HUES6 (cell line): ENCODE results near the gene STK32C.
"Not testable (repeated sequence)": the region's sequence is repeated elsewhere in the genome, so short reads cannot be mapped to it uniquely, and the experiment has no call there.

Experiments
- H3K27ac ChIP-seq: 2 replicates; pipeline ENCODE4 v1.7.0; 2013; ENCODE audit warnings: low read depth, mild to moderate bottlenecking, low read length, inconsistent platforms
- H3K27me3 ChIP-seq: 2 replicates; pipeline ENCODE4 v1.6.1; 2013; ENCODE audit warnings: low read length; ENCODE audit not compliant: control insufficient read depth, insufficient read depth
- H3K36me3 ChIP-seq: 2 replicates; pipeline ENCODE4 v1.6.1; 2013; ENCODE audit warnings: low read length; ENCODE audit not compliant: control insufficient read depth, insufficient read depth
- H3K4me1 ChIP-seq: 2 replicates; pipeline ENCODE4 v1.6.1; 2013; ENCODE audit warnings: low read length; ENCODE audit not compliant: control insufficient read depth, insufficient read depth
- H3K4me3 ChIP-seq: 2 replicates; pipeline ENCODE4 v1.5.1; 2013; ENCODE audit warnings: low read depth, low read length
- H3K9ac ChIP-seq: one replicate; pipeline ENCODE4 v1.6.1; 2013; ENCODE audit warnings: mild to moderate bottlenecking, low read length
- H3K9me3 ChIP-seq: 2 replicates; pipeline ENCODE4 v1.6.1; 2013; ENCODE audit warnings: low read depth, low read length; ENCODE audit not compliant: control insufficient read depth, insufficient read depth

STK32C gene

GRCh38 chr10:132298038-132298881 is 9.5 kb downstream of the STK32C start:
- peaks cover 7% of the 10 kb centered on the region; the same call in 1 of the 2 replicates for H3K27me3 ChIP-seq
- H3K4me1 ChIP-seq = peaks cover 8% of the 10 kb centered on the region
- H3K4me3 ChIP-seq = no peak overlapping the region
- no peaks in the 10 kb centered on the region for H3K9me3 ChIP-seq
- no peak overlapping the region for H3K9ac ChIP-seq
- no peaks in the 10 kb centered on the region for H3K36me3 ChIP-seq
- H3K27ac ChIP-seq = no peak overlapping the region

GRCh38 chr10:132297526-132297925 is 10.2 kb downstream of the STK32C start:
- Histone ChIP-seq H3K9ac (no peak overlapping the region), H3K27ac (no peak overlapping the region)

GRCh38 chr10:132296666-132297443 is 10.9 kb downstream of the STK32C start:
- Histone ChIP-seq H3K36me3 (no peaks in the 10 kb centered on the region), H3K9ac (no peak overlapping the region), H3K4me3 (no peak overlapping the region), H3K27ac (no peak overlapping the region), H3K27me3 (no peaks in the 10 kb centered on the region), H3K9me3 (no peaks in the 10 kb centered on the region), H3K4me1 (peaks cover 9% of the 10 kb centered on the region)

More at GRCh38 chr10:132297526-132297925, 10.2 kb downstream of the STK32C start:
- H3K4me1 ChIP-seq = peaks cover 9% of the 10 kb centered on the region
- H3K36me3 ChIP-seq = no peaks in the 10 kb centered on the region
- no peak overlapping the region for H3K4me3 ChIP-seq
- no peaks in the 10 kb centered on the region for H3K9me3 ChIP-seq
- H3K27me3 ChIP-seq = peaks cover under 1% of the 10 kb centered on the region; the same call in 1 of the 2 replicates

GRCh38 chr10:132295481-132295880 is 12.3 kb downstream of the STK32C start:
- H3K9me3 ChIP-seq, H3K4me1 ChIP-seq, H3K4me3 ChIP-seq, H3K36me3 ChIP-seq, H3K27me3 ChIP-seq, H3K9ac ChIP-seq, H3K27ac ChIP-seq: not testable (repeated sequence)

- no peaks in the 10 kb centered on the region for H3K27me3 ChIP-seq
- H3K4me1 ChIP-seq = peaks cover 9% of the 10 kb centered on the region
- H3K9ac ChIP-seq = no peak overlapping the region
- H3K27ac ChIP-seq = no peak overlapping the region
- H3K4me3 ChIP-seq = no peak overlapping the region
- no peaks in the 10 kb centered on the region for H3K36me3 ChIP-seq
- no peaks in the 10 kb centered on the region for H3K9me3 ChIP-seq
Observed at GRCh38 chr10:132294561-132295318, 13.0 kb downstream of the STK32C start.

GRCh38 chr10:132293813-132294520 is 13.8 kb downstream of the STK32C start:
- peaks cover 9% of the 10 kb centered on the region for H3K4me1 ChIP-seq

GRCh38 chr10:132293201-132293812 is 14.4 kb downstream of the STK32C start:
- Histone ChIP-seq H3K36me3 (no peaks in the 10 kb centered on the region), H3K27me3 (no peaks in the 10 kb centered on the region), H3K9me3 (no peaks in the 10 kb centered on the region), H3K9ac (no peak overlapping the region), H3K4me3 (no peak overlapping the region), H3K27ac (no peak overlapping the region), H3K4me1 (peaks cover 9% of the 10 kb centered on the region)

More at GRCh38 chr10:132293813-132294520, 13.8 kb downstream of the STK32C start:
- Histone ChIP-seq H3K27ac (no peak overlapping the region), H3K27me3 (no peaks in the 10 kb centered on the region), H3K9ac (no peak overlapping the region), H3K4me3 (no peak overlapping the region), H3K36me3 (no peaks in the 10 kb centered on the region), H3K9me3 (no peaks in the 10 kb centered on the region)

GRCh38 chr10:132292287-132293200 is 15.2 kb downstream of the STK32C start:
- H3K9ac ChIP-seq = no peak overlapping the region
- peaks cover 9% of the 10 kb centered on the region for H3K4me1 ChIP-seq
- H3K36me3 ChIP-seq = no peaks in the 10 kb centered on the region
- no peak overlapping the region for H3K27ac ChIP-seq
- H3K4me3 ChIP-seq = no peak overlapping the region
- peaks cover 2% of the 10 kb centered on the region; the same call in 1 of the 2 replicates for H3K27me3 ChIP-seq
- H3K9me3 ChIP-seq = no peaks in the 10 kb centered on the region

- Histone ChIP-seq H3K27ac (no peak overlapping the region), H3K4me1 (peaks cover 9% of the 10 kb centered on the region), H3K27me3 (peaks cover 2% of the 10 kb centered on the region; the same call in 1 of the 2 replicates)
Observed at GRCh38 chr10:132291826-132292225, 15.9 kb downstream of the STK32C start.

More at GRCh38 chr10:132291826-132292225, 15.9 kb downstream of the STK32C start:
- H3K9me3 ChIP-seq = no peaks in the 10 kb centered on the region
- no peak overlapping the region for H3K9ac ChIP-seq
- no peaks in the 10 kb centered on the region for H3K36me3 ChIP-seq
- no peak overlapping the region for H3K4me3 ChIP-seq
